ENCODE results near the gene THAP2.

DNA sequence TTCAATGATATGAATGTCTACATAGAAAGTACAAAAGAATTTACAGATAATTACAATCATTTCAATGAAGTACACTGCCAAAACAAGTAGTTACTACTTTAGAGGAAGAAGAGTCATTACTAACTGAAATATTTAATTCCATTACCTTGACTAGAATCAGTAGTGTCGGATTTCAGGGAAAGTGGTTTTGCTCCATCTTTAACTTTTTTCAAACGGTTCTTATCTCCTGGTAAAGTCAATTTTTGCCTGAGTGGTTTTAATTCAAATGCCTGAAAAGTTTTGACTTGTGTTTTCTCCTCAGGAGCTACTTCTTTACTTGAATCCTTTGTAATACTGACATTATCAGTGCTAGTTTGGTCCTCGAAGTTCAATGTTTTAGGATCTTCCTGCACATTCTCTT is 7.4 kb upstream of the THAP2 start:
- TF ChIP-seq, protein P1, sequence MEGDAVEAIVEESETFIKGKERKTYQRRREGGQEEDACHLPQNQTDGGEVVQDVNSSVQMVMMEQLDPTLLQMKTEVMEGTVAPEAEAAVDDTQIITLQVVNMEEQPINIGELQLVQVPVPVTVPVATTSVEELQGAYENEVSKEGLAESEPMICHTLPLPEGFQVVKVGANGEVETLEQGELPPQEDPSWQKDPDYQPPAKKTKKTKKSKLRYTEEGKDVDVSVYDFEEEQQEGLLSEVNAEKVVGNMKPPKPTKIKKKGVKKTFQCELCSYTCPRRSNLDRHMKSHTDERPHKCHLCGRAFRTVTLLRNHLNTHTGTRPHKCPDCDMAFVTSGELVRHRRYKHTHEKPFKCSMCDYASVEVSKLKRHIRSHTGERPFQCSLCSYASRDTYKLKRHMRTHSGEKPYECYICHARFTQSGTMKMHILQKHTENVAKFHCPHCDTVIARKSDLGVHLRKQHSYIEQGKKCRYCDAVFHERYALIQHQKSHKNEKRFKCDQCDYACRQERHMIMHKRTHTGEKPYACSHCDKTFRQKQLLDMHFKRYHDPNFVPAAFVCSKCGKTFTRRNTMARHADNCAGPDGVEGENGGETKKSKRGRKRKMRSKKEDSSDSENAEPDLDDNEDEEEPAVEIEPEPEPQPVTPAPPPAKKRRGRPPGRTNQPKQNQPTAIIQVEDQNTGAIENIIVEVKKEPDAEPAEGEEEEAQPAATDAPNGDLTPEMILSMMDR (IDR thresholded peaks at IDR 0.05) = no peak
- no peak for TF ChIP-seq POLR2A (IDR thresholded peaks at IDR 0.05)

All from testis (tissue), 2 donors.